ENCODE measurements around the gene P4HA2. TPM values are rescaled to one million over a fixed set of nuclear protein-coding genes. Genes with fewer than 3 reads are reported as not detected.

Gene P4HA2
- total RNA-seq, 1 experiment from 2014 or later: 25.1 TPM

DNA sequence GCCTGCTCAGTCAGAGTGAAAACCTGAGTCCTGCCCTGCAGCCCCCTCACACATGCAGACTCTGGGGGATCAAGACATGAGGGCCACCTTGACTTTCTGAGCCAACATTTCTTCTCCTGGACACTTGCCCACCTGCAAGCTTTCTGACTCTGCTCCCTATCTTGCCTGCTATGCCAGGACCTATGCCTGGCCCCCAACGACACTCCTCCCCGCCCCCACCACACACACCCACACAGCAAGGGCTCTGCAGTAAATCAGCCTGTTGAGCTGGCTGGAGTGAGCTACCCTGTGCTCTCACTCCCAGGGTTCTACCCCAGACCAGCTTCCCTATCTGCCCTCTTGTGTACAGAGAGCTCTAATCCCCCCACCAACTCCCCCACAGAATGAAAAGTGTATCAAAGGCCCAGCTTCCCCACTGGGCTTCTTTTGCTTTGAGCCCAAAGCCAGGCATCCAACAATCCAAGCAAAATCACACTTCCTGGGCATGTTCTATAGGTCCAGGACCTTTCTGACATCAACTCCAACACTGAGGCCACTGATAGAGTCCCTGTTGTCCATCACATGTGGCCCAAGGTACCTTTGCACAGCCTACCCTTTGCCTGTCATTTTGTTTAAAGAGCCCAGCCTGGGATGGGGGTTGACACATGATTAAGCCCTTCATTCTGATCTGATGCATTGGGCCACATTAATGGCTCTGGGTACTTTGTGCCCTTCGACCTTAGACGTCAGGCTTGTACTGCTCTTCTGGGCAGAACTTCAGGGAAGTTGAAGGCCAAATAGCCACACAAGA is 37.1 kb upstream of the P4HA2 start:
- ChIA-PET CTCF (interaction anchor here (0.6 to 0.7 kb wide), 2 partner anchors 8 to 122 kb away, joined by 6 to 7 read pairs; no protein-coding TSS in a partner anchor), POLR2A (no interaction called here)
- no peak overlapping the region for H3K4me3 ChIP-seq (ENCODE audit: low read depth in 2 of 2, low read length in 2 of 2)
- no peaks in the 10 kb centered on the region for H3K36me3 ChIP-seq (ENCODE audit: control insufficient read depth, insufficient read depth, low read length)
- H3K27ac ChIP-seq (ENCODE audit: low read length): no peak overlapping the region
- H3K27me3 ChIP-seq (ENCODE audit: control insufficient read depth, insufficient read depth, low read length): no peaks in the 10 kb centered on the region
- peaks cover 2% of the 10 kb centered on the region; the same call in 1 of the 2 replicates for H3K4me1 ChIP-seq (ENCODE audit: control insufficient read depth, insufficient read depth, low read length)
- TF ChIP-seq SIN3A (IDR thresholded peaks at IDR 0.05; ENCODE audit: borderline replicate concordance, insufficient read depth, low read depth, low read length) (no peak), POLR2AphosphoS5 (IDR thresholded peaks at IDR 0.05; ENCODE audit: low read depth, low read length) (no peak), TCF7L2 (IDR thresholded peaks at IDR 0.05; ENCODE audit: low read depth, low read length) (no peak)
- TF ChIP-seq, protein P1, sequence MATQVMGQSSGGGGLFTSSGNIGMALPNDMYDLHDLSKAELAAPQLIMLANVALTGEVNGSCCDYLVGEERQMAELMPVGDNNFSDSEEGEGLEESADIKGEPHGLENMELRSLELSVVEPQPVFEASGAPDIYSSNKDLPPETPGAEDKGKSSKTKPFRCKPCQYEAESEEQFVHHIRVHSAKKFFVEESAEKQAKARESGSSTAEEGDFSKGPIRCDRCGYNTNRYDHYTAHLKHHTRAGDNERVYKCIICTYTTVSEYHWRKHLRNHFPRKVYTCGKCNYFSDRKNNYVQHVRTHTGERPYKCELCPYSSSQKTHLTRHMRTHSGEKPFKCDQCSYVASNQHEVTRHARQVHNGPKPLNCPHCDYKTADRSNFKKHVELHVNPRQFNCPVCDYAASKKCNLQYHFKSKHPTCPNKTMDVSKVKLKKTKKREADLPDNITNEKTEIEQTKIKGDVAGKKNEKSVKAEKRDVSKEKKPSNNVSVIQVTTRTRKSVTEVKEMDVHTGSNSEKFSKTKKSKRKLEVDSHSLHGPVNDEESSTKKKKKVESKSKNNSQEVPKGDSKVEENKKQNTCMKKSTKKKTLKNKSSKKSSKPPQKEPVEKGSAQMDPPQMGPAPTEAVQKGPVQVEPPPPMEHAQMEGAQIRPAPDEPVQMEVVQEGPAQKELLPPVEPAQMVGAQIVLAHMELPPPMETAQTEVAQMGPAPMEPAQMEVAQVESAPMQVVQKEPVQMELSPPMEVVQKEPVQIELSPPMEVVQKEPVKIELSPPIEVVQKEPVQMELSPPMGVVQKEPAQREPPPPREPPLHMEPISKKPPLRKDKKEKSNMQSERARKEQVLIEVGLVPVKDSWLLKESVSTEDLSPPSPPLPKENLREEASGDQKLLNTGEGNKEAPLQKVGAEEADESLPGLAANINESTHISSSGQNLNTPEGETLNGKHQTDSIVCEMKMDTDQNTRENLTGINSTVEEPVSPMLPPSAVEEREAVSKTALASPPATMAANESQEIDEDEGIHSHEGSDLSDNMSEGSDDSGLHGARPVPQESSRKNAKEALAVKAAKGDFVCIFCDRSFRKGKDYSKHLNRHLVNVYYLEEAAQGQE (IDR thresholded peaks at IDR 0.05; ENCODE audit: insufficient read depth in 1 of 2, low read depth in 2 of 2, low read length in 1 of 2): no peak
- TF ChIP-seq, protein P2, sequence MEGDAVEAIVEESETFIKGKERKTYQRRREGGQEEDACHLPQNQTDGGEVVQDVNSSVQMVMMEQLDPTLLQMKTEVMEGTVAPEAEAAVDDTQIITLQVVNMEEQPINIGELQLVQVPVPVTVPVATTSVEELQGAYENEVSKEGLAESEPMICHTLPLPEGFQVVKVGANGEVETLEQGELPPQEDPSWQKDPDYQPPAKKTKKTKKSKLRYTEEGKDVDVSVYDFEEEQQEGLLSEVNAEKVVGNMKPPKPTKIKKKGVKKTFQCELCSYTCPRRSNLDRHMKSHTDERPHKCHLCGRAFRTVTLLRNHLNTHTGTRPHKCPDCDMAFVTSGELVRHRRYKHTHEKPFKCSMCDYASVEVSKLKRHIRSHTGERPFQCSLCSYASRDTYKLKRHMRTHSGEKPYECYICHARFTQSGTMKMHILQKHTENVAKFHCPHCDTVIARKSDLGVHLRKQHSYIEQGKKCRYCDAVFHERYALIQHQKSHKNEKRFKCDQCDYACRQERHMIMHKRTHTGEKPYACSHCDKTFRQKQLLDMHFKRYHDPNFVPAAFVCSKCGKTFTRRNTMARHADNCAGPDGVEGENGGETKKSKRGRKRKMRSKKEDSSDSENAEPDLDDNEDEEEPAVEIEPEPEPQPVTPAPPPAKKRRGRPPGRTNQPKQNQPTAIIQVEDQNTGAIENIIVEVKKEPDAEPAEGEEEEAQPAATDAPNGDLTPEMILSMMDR (IDR thresholded peaks at IDR 0.05): no peak
- DNase-seq (ENCODE audit: low read depth, low spot score) (no peak), ATAC-seq (no peak)
- no TSS peak for BruUV-seq (replicated peaks)
- in situ Hi-C loops (cut with HindIII; ENCODE audit: low pct_unique_long_range_greater_than_20kb, low sequenced_read_pairs) (no loop called here), intact Hi-C loops (cut with micrococcal nuclease; ENCODE audit: unreplicated experiment) (no loop called here)
- H3K9me3 ChIP-seq (ENCODE audit: control insufficient read depth, insufficient read depth, low read depth, low read length): no peaks in the 10 kb centered on the region

DNA sequence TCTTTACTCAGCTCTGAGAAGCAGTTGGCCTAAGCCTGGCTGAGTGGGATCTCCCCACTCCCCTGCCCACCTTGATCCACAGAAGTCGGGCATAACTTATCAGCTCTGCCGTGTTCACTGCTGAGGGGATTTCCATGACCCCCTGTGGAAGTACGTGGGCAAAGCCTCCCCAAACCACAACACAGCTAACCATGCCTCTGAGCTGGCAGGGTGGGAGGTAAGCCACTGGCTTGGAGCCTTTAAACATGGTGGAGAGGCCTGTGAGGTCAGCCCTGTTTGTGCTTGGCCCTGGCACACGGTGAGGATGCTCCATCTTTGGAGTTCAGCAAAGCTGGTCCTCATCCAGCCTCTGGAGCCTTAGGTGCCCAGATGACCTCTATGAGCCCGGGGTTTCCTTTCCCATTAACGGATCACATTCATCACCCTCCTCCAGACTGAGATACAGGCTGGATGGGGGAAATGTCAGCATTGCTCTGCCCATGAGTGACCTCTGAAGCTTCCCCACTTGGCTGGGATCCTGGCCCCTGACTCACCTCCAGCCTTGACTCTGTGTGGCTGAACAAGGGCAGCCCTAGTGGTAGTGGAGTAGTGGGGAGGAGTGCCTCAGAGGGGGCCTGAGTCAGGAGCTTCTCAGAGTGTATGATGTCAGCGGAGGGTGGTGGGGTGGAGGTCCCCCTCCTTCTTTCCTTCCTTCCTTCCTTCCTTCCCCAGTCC is 36.1 kb upstream of the P4HA2 start:
- Histone ChIP-seq H3K9me3 (ENCODE audit: control insufficient read depth, insufficient read depth, low read depth, low read length) (no peaks in the 10 kb centered on the region), H3K4me3 (ENCODE audit: low read depth in 2 of 2, low read length in 2 of 2) (no peak overlapping the region), H3K4me1 (ENCODE audit: control insufficient read depth, insufficient read depth, low read length) (no peaks in the 10 kb centered on the region), H3K27ac (ENCODE audit: low read length) (no peak overlapping the region), H3K36me3 (ENCODE audit: control insufficient read depth, insufficient read depth, low read length) (no peaks in the 10 kb centered on the region), H3K27me3 (ENCODE audit: control insufficient read depth, insufficient read depth, low read length) (no peaks in the 10 kb centered on the region)
- DNase-seq (ENCODE audit: low read depth, low spot score) (no peak), ATAC-seq (no peak)
- in situ Hi-C loops (cut with HindIII; ENCODE audit: low pct_unique_long_range_greater_than_20kb, low sequenced_read_pairs): no loop called here
- no peak for TF ChIP-seq SIN3A (IDR thresholded peaks at IDR 0.05; ENCODE audit: borderline replicate concordance, insufficient read depth, low read depth, low read length)
- TF ChIP-seq, protein P2 (IDR thresholded peaks at IDR 0.05): no peak
- no peak for TF ChIP-seq POLR2AphosphoS5 (IDR thresholded peaks at IDR 0.05; ENCODE audit: low read depth, low read length)
- TF ChIP-seq, protein P1 (IDR thresholded peaks at IDR 0.05; ENCODE audit: insufficient read depth in 1 of 2, low read depth in 2 of 2, low read length in 1 of 2): no peak
- TF ChIP-seq TCF7L2 (IDR thresholded peaks at IDR 0.05; ENCODE audit: low read depth, low read length): no peak
- no TSS peak for BruUV-seq (replicated peaks)
- POLR2A ChIA-PET: no interaction called here
- intact Hi-C loops (cut with micrococcal nuclease; ENCODE audit: unreplicated experiment): no loop called here
- CTCF ChIA-PET: no interaction called here

Measured in Panc1 (cell line).